ENCODE results near the gene ATF6. TPM values are rescaled to one million over a fixed set of nuclear protein-coding genes. Genes with fewer than 3 reads are reported as not detected.

ATF6 gene
- total RNA-seq, 1 donor from 2014 or later, result 23.9 TPM

GRCh38 chr1:161946071-161946987 lies 180.2 kb downstream of the ATF6 start:
- Mint-ChIP-seq H3K4me3 (no peak overlapping the region), H3K27ac (no peak overlapping the region), H3K4me1 (ENCODE audit: low read depth) (no peaks in the 10 kb centered on the region), H3K27me3 (ENCODE audit: insufficient read depth) (no peaks in the 10 kb centered on the region), H3K9me3 (no peaks in the 10 kb centered on the region), H3K36me3 (ENCODE audit: low read depth) (peaks cover 16% of the 10 kb centered on the region)
- no peak for DNase-seq (ENCODE audit: low spot score)
- intact Hi-C loops (cut with micrococcal nuclease), result no loop called here

GRCh38 chr1:161948435-161948834 lies 182.3 kb downstream of the ATF6 start:
- no peak overlapping the region for H3K4me3 Mint-ChIP-seq
- no peaks in the 10 kb centered on the region for H3K27me3 Mint-ChIP-seq (ENCODE audit: insufficient read depth)
- H3K9me3 Mint-ChIP-seq, result no peaks in the 10 kb centered on the region
- peaks cover 3% of the 10 kb centered on the region for H3K4me1 Mint-ChIP-seq (ENCODE audit: low read depth)
- intact Hi-C loops (cut with micrococcal nuclease), result no loop called here
- H3K27ac Mint-ChIP-seq, result no peak overlapping the region
- H3K36me3 Mint-ChIP-seq (ENCODE audit: low read depth), result peaks cover 10% of the 10 kb centered on the region
- DNase-seq (ENCODE audit: low spot score), result no peak

GRCh38 chr1:161949548-161949947 lies 183.4 kb downstream of the ATF6 start:
- no peak for DNase-seq (ENCODE audit: low spot score)
- H3K27me3 Mint-ChIP-seq (ENCODE audit: insufficient read depth), result no peaks in the 10 kb centered on the region
- peaks cover 7% of the 10 kb centered on the region for H3K36me3 Mint-ChIP-seq (ENCODE audit: low read depth)
- H3K9me3 Mint-ChIP-seq, result no peaks in the 10 kb centered on the region
- peaks cover 12% of the 10 kb centered on the region for H3K4me1 Mint-ChIP-seq (ENCODE audit: low read depth)
- H3K27ac Mint-ChIP-seq, result no peak overlapping the region
- intact Hi-C loops (cut with micrococcal nuclease), result no loop called here
- H3K4me3 Mint-ChIP-seq, result no peak overlapping the region

- Mint-ChIP-seq H3K27ac (no peak overlapping the region), H3K4me1 (ENCODE audit: low read depth) (peaks cover 12% of the 10 kb centered on the region), H3K4me3 (no peak overlapping the region), H3K9me3 (no peaks in the 10 kb centered on the region), H3K36me3 (ENCODE audit: low read depth) (peaks cover 10% of the 10 kb centered on the region), H3K27me3 (ENCODE audit: insufficient read depth) (no peaks in the 10 kb centered on the region)
- intact Hi-C loops (cut with micrococcal nuclease), result no loop called here
- DNase-seq (ENCODE audit: low spot score), result no peak
Observed at GRCh38 chr1:161950377-161950776, 184.3 kb downstream of the ATF6 start.

GRCh38 chr1:161951646-161952045 lies 185.5 kb downstream of the ATF6 start:
- intact Hi-C loops (cut with micrococcal nuclease), result no loop called here
- H3K4me3 Mint-ChIP-seq, result no peak overlapping the region
- H3K27me3 Mint-ChIP-seq (ENCODE audit: insufficient read depth), result no peaks in the 10 kb centered on the region
- H3K36me3 Mint-ChIP-seq (ENCODE audit: low read depth), result peaks cover 10% of the 10 kb centered on the region
- no peak for DNase-seq (ENCODE audit: low spot score)
- peaks cover 12% of the 10 kb centered on the region for H3K4me1 Mint-ChIP-seq (ENCODE audit: low read depth)
- no peak overlapping the region for H3K27ac Mint-ChIP-seq
- no peaks in the 10 kb centered on the region for H3K9me3 Mint-ChIP-seq

- Mint-ChIP-seq H3K27ac (no peak overlapping the region), H3K27me3 (ENCODE audit: insufficient read depth) (no peaks in the 10 kb centered on the region), H3K36me3 (ENCODE audit: low read depth) (peaks cover 5% of the 10 kb centered on the region), H3K4me3 (no peak overlapping the region), H3K9me3 (no peaks in the 10 kb centered on the region), H3K4me1 (ENCODE audit: low read depth) (peaks cover 12% of the 10 kb centered on the region)
- no peak for DNase-seq (ENCODE audit: low spot score)
- intact Hi-C loops (cut with micrococcal nuclease), result no loop called here
Observed at GRCh38 chr1:161952607-161953172, 186.6 kb downstream of the ATF6 start.

- no peak overlapping the region for H3K4me3 Mint-ChIP-seq
- H3K27ac Mint-ChIP-seq, result no peak overlapping the region
- H3K9me3 Mint-ChIP-seq, result no peaks in the 10 kb centered on the region
- H3K36me3 Mint-ChIP-seq (ENCODE audit: low read depth), result peaks cover 5% of the 10 kb centered on the region
- intact Hi-C loops (cut with micrococcal nuclease), result no loop called here
- H3K4me1 Mint-ChIP-seq (ENCODE audit: low read depth), result peaks cover 12% of the 10 kb centered on the region
- no peak for DNase-seq (ENCODE audit: low spot score)
- H3K27me3 Mint-ChIP-seq (ENCODE audit: insufficient read depth), result no peaks in the 10 kb centered on the region
Observed at GRCh38 chr1:161953256-161953920, 187.3 kb downstream of the ATF6 start.

GRCh38 chr1:161954050-161954449 lies 187.9 kb downstream of the ATF6 start:
- Mint-ChIP-seq H3K27me3 (ENCODE audit: insufficient read depth) (no peaks in the 10 kb centered on the region), H3K4me1 (ENCODE audit: low read depth) (peaks cover 12% of the 10 kb centered on the region), H3K36me3 (ENCODE audit: low read depth) (peaks cover 11% of the 10 kb centered on the region), H3K4me3 (no peak overlapping the region), H3K9me3 (no peaks in the 10 kb centered on the region), H3K27ac (no peak overlapping the region)
- no peak for DNase-seq (ENCODE audit: low spot score)
- intact Hi-C loops (cut with micrococcal nuclease), result no loop called here

GRCh38 chr1:161954466-161954865 lies 188.3 kb downstream of the ATF6 start:
- Mint-ChIP-seq H3K27ac (no peak overlapping the region), H3K36me3 (ENCODE audit: low read depth) (peaks cover 13% of the 10 kb centered on the region), H3K9me3 (no peaks in the 10 kb centered on the region), H3K4me1 (ENCODE audit: low read depth) (peaks cover 12% of the 10 kb centered on the region), H3K27me3 (ENCODE audit: insufficient read depth) (no peaks in the 10 kb centered on the region), H3K4me3 (no peak overlapping the region)
- intact Hi-C loops (cut with micrococcal nuclease), result no loop called here
- no peak for DNase-seq (ENCODE audit: low spot score)

GRCh38 chr1:161955606-161956005 lies 189.5 kb downstream of the ATF6 start:
- peaks cover 15% of the 10 kb centered on the region for H3K36me3 Mint-ChIP-seq (ENCODE audit: low read depth)
- no peak overlapping the region for H3K4me3 Mint-ChIP-seq
- DNase-seq (ENCODE audit: low spot score), result no peak
- H3K27ac Mint-ChIP-seq, result no peak overlapping the region
- H3K9me3 Mint-ChIP-seq, result no peaks in the 10 kb centered on the region
- no peaks in the 10 kb centered on the region for H3K27me3 Mint-ChIP-seq (ENCODE audit: insufficient read depth)
- intact Hi-C loops (cut with micrococcal nuclease), result no loop called here
- H3K4me1 Mint-ChIP-seq (ENCODE audit: low read depth), result peaks cover 17% of the 10 kb centered on the region

GRCh38 chr1:161956097-161956496 lies 190.0 kb downstream of the ATF6 start:
- peaks cover 20% of the 10 kb centered on the region for H3K36me3 Mint-ChIP-seq (ENCODE audit: low read depth)
- intact Hi-C loops (cut with micrococcal nuclease), result no loop called here
- peaks cover 17% of the 10 kb centered on the region for H3K4me1 Mint-ChIP-seq (ENCODE audit: low read depth)
- H3K4me3 Mint-ChIP-seq, result no peak overlapping the region
- H3K27ac Mint-ChIP-seq, result no peak overlapping the region
- DNase-seq (ENCODE audit: low spot score), result no peak
- H3K9me3 Mint-ChIP-seq, result no peaks in the 10 kb centered on the region
- H3K27me3 Mint-ChIP-seq (ENCODE audit: insufficient read depth), result no peaks in the 10 kb centered on the region

GRCh38 chr1:161956930-161957329 lies 190.8 kb downstream of the ATF6 start:
- no peak for DNase-seq (ENCODE audit: low spot score)
- no peaks in the 10 kb centered on the region for H3K27me3 Mint-ChIP-seq (ENCODE audit: insufficient read depth)
- intact Hi-C loops (cut with micrococcal nuclease), result no loop called here
- peaks cover 22% of the 10 kb centered on the region for H3K4me1 Mint-ChIP-seq (ENCODE audit: low read depth)
- peaks cover 22% of the 10 kb centered on the region for H3K36me3 Mint-ChIP-seq (ENCODE audit: low read depth)
- H3K27ac Mint-ChIP-seq, result no peak overlapping the region
- H3K4me3 Mint-ChIP-seq, result no peak overlapping the region
- no peaks in the 10 kb centered on the region for H3K9me3 Mint-ChIP-seq

GRCh38 chr1:161958425-161958824 lies 192.3 kb downstream of the ATF6 start:
- Mint-ChIP-seq H3K27ac (no peak overlapping the region), H3K4me3 (no peak overlapping the region), H3K36me3 (ENCODE audit: low read depth) (peaks cover 27% of the 10 kb centered on the region), H3K4me1 (ENCODE audit: low read depth) (peaks cover 29% of the 10 kb centered on the region), H3K9me3 (no peaks in the 10 kb centered on the region), H3K27me3 (ENCODE audit: insufficient read depth) (no peaks in the 10 kb centered on the region)
- intact Hi-C loops (cut with micrococcal nuclease), result no loop called here
- DNase-seq (ENCODE audit: low spot score), result no peak

All from activated T-helper 1 cell treated with anti-CD3 and anti-CD28 coated beads, Interleukin-12 subunit alpha, Interleukin-12 subunit beta, Interleukin-2, Interleukin-4 antibody, amounts not matched to agents 30 ng/mL and 10 ng/mL and 1 ng/mL, durations not matched to agents 14 hours and 24 hours and 36 hours (primary cell).